SK-N-MC (cell line): ENCODE results near the gene TFEB.

Experiments
- DNase-seq: peaks from one replicate; pipeline ENCODE4 v3.0.0-alpha.2; 2011; ENCODE audit warnings: low read depth, low spot score
- H3K27ac ChIP-seq: fragments of 200-600 bp; sonication (generic); 2 replicates; pipeline ENCODE4 v1.5.1; 2016; ENCODE audit warnings: mixed run types
- H3K36me3 ChIP-seq: fragments of 200-600 bp; sonication (generic); 2 replicates; pipeline ENCODE4 v1.6.1; 2017; ENCODE audit warnings: antibody characterized with exemption, low read length, mixed read lengths; ENCODE audit not compliant: insufficient read depth
- H3K4me3 ChIP-seq: fragments of 200-600 bp; sonication (generic); 2 replicates; pipeline ENCODE4 v1.5.1; 2016
- H3K9ac ChIP-seq: fragments of 200-600 bp; sonication (generic); 2 replicates; pipeline ENCODE4 v1.8.0; 2017; ENCODE audit warnings: mixed run types, mixed read lengths; ENCODE audit not compliant: insufficient read length
- H3K9me3 ChIP-seq: fragments of 200-600 bp; sonication (generic); 2 replicates; pipeline ENCODE4 v1.6.1; 2017; ENCODE audit warnings: low read depth, mild to moderate bottlenecking, antibody characterized with exemption, low read length, moderate library complexity, mixed read lengths
- EZH2 ChIP-seq: fragments of 200-600 bp; sonication (generic); IDR thresholded peaks from one replicate; pipeline ENCODE4 v1.6.1; 2017; ENCODE audit warnings: antibody characterized with exemption
- FOXP2 ChIP-seq: optimal IDR thresholded peaks from 2 replicates; pipeline ENCODE3; 2011; ENCODE audit warnings: mild to moderate bottlenecking, moderate library complexity; ENCODE audit not compliant: insufficient read depth; ENCODE audit errors: extremely low read length, control extremely low read depth
- POLR2AphosphoS5 ChIP-seq: IDR thresholded peaks from 2 replicates; pipeline ENCODE4 v1.6.1; 2012; ENCODE audit warnings: mild to moderate bottlenecking, low read depth, low read length, borderline replicate concordance

The TFEB gene

DNA sequence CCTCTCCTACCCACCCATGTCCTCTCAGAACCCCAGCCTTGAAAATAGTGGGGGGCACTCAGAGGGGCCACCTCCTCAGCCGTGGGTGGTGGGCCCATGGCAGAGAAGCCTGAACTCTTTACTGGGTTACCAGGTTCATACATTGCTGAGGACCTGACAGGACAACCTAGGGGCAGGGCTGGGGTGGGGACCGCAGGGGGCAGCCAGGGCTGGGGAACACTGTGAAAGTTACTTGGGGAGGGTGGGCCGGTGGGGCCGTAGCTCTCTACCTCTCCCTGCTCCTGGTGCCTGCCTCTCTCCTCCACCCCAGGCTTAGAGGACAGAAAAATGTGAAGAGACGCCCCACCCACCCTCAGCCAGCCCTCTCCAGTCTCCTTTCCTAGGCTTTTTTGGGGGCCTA, 81.7 kb downstream of the TFEB start:
- TF ChIP-seq POLR2AphosphoS5 = no peak; the same call in none of the 2 replicates
- TF ChIP-seq FOXP2 = no peak
- TF ChIP-seq EZH2 = no peak
- no peak for DNase-seq
- Histone ChIP-seq H3K4me3 (no peak overlapping the region; the same call in 1 of the 2 replicates), H3K27ac (peak overlapping the region; percentile 97), H3K9ac (no peak overlapping the region), H3K9me3 (no peaks in the 10 kb centered on the region), H3K36me3 (peaks cover 62% of the 10 kb centered on the region)

DNA sequence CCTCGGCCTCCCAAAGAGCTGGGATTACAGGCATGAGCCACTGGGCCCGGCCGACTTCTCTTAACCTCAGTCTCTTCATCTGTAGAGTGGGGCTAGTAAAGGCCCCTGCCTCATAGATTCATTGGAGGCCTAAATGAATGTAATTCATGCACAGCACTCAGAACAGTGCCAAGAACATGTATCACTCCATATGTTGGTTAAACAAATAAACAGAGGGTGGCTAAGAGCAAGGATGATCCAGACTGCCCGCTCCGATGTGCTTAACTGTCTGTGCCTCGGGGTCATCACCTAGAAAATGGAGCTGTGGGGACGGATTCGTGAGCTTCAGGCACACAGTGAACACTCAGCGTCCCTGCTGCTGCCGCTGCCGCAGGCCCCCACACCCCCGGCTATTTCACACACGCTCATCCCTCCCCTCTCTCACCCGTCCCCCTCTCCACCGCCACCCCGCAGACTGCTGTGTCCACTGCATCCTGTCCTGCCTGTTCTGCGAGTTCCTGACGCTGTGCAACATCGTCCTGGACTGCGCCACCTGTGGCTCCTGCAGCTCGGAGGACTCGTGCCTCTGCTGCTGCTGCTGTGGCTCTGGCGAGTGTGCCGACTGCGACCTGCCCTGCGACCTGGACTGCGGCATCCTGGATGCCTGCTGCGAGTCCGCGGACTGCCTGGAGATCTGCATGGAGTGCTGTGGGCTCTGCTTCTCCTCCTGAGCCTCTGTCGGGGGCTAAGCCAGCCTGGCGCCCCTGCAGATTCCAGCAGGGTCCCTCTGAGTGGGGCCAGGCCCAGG, 82.3 kb downstream of the TFEB start:
- TF ChIP-seq POLR2AphosphoS5 = no peak
- Histone ChIP-seq H3K27ac (peak overlapping the region; percentile 97), H3K9me3 (no peaks in the 10 kb centered on the region), H3K4me3 (no peak overlapping the region; the same call in 1 of the 2 replicates), H3K36me3 (peaks cover 68% of the 10 kb centered on the region), H3K9ac (no peak overlapping the region)
- DNase-seq = no peak

DNA sequence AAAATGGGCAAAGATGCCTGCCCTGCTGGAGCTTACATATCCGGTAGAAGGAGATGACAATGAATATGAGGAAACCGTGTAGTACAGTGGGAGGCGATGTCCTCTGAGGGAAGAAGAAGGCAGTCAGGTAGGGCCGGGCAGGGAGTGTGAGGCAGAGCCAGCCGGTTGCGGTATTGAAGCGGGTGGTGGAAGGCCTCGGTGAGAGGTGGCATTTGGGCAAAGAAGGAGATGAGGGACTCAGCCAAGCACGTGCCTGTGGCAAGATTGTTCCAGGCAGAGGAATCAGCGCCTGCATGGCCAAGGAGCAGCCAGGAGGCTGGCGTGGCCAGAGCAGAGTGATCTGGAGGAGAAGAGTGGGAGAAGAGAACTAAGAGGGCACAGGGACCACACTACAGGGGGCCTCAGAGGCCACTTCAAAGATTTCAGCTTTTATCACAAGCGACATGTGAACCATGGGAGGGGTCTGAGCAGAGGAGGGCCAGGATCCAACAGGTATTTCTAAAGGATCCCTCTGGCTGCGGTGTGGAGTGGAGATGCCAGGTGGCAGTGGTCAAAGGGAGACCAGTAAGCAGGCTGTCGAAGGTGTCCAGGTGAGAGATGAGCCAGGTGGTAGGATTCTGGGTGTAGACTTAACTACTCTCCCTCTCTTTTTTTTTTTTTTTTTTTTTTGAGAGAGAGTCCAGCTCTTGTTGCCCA, 83.3 kb downstream of the TFEB start:
- TF ChIP-seq FOXP2 (no peak), POLR2AphosphoS5 (peak; percentile 36; the same call in 1 of the 2 replicates), EZH2 (no peak)
- Histone ChIP-seq H3K9me3 (no peaks in the 10 kb centered on the region), H3K27ac (peak overlapping the region; percentile 74), H3K36me3 (peaks cover 77% of the 10 kb centered on the region), H3K9ac (no peak overlapping the region), H3K4me3 (no peak overlapping the region)
- no peak for DNase-seq

DNA sequence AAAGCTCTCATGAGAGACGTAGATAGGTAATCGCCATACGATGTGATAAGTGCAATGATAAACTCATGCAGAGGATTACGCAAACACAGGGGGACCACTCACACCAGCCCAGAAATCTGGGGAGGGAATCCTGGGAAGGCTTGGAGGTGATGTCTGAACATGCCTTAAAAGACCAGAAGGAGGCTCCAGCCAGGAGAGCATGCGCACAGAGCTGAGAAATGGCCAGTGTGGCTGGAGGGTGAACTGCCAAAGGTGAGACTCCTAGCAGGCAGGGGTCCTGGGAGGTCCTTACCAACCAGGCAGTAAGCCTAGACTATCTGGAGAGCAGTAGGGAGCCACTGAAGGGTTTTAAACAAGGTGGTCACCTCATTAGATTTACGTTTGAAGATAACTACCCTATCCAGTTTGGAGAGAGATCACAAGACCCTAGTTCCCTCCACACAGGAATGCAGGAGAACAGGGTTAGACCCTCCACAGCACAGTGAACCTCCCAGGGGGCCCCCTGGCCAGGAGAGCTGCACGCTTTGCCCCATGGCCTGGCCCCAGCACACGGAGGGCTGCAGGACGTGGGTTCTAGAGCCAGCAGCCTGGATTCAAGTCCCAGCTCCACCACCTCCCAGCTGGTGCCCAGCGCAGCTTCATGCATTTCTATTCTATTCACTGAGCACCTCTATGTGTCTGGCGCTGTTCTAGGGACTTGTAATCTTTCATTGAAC, 84.0 kb downstream of the TFEB start:
- peak overlapping the region; percentile 74 for H3K27ac ChIP-seq
- peaks cover 84% of the 10 kb centered on the region for H3K36me3 ChIP-seq
- H3K4me3 ChIP-seq = no peak overlapping the region
- H3K9ac ChIP-seq = no peak overlapping the region
- H3K9me3 ChIP-seq = no peaks in the 10 kb centered on the region
- DNase-seq = no peak
- TF ChIP-seq FOXP2 = no peak
- TF ChIP-seq EZH2 = no peak
- TF ChIP-seq POLR2AphosphoS5 = no peak

DNA sequence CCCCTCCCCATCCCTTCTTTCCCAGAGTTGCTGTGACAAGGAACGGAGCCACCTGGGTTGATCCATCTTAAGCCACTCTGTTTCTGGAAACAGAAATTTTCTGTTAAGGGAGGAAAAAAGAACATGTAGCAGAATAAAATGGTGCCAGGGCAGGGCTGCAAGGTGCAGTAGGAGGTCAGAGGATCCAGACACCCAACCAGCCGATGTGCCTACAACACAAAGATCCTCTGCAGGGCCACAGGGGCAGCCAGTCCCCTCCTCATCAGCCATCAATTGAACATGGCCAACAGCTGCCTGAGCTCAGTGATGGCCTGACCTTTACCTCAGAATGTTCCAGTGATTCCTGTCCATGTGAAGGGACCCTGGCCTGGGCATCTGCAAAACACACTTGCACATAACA, 85.3 kb downstream of the TFEB start:
- no peak for DNase-seq
- no peak overlapping the region for H3K9ac ChIP-seq
- H3K27ac ChIP-seq = peak overlapping the region; percentile 86
- H3K9me3 ChIP-seq = no peaks in the 10 kb centered on the region
- TF ChIP-seq POLR2AphosphoS5 = no peak
- peaks cover 95% of the 10 kb centered on the region for H3K36me3 ChIP-seq
- no peak overlapping the region for H3K4me3 ChIP-seq

DNA sequence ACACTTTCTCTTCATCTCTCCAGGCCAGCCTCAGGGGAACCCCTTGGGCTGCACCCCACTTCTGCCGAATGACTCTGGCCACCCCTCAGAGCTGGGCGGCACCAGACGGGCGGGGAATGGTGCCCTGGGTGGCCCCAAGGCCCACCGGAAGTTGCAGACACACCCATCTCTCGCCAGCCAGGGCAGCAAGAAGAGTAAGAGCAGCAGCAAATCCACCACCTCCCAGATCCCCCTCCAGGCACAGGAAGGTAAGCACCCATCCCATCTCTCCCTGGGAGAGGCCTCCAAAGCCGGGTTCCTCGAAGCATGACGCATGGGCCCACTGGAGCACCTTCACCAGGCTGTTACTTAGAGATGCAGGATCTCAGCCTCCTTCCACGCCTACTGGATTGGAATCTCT, 85.8 kb downstream of the TFEB start:
- TF ChIP-seq FOXP2 (no peak), POLR2AphosphoS5 (no peak), EZH2 (no peak)
- Histone ChIP-seq H3K36me3 (peaks cover 96% of the 10 kb centered on the region), H3K9ac (no peak overlapping the region), H3K4me3 (no peak overlapping the region; the same call in 1 of the 2 replicates), H3K9me3 (no peaks in the 10 kb centered on the region), H3K27ac (peak overlapping the region; percentile 86)
- no peak for DNase-seq

DNA sequence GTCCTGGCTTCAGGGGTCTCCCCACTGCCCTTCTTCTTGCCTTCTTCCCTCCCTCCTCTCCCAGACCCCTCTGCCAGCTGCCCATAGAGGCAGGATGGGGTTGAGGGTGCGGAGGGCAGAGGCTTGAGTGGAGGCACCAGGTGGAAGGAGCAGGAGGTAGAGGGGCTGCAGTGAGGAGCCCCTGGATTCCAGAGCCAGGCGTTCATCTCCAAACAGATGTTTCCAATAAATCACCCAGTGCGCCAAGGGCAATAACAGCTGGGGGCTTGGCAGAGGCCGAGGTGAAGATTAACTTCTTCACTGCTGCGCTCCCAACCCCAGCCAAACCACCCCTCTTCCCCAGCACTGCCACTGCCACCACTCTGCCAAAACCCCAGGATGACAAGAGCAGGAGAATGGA, 86.5 kb downstream of the TFEB start:
- Histone ChIP-seq H3K36me3 (peaks cover 94% of the 10 kb centered on the region), H3K9me3 (no peaks in the 10 kb centered on the region), H3K9ac (no peak overlapping the region), H3K27ac (peak overlapping the region; percentile 86), H3K4me3 (peak overlapping the region; percentile 37; the same call in 1 of the 2 replicates)
- TF ChIP-seq FOXP2 = no peak
- TF ChIP-seq POLR2AphosphoS5 = peak; percentile 55; the same call in 1 of the 2 replicates
- DNase-seq = no peak

DNA sequence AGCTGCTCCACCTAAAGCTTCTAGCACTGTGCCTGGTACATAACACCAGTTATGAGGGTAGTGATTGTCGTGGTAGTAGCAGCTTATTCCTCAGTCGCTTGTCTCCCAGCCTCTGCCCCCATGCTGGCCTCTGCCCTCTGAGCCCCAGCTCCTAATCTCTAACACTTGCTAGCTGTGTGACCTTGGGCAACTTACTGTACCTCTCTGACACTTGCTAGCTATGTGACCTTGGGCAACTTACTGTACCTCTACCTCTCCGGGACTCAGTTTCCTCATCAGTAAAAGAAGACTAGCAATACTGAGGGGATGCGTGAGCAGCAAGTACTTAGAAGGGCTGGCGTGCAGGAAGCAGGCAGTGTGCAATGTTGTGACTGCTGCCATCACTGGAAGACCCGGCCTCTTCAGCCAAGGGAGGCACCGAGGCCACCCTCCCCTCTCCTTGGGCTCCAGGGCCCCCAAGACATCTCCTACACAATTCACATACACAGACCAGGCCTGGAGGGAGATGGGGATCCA, 87.3 kb downstream of the TFEB start:
- DNase-seq = no peak
- Histone ChIP-seq H3K9me3 (no peaks in the 10 kb centered on the region), H3K27ac (peak overlapping the region; percentile 86), H3K9ac (peak overlapping the region; percentile 10), H3K4me3 (peak overlapping the region; percentile 37), H3K36me3 (peaks cover 87% of the 10 kb centered on the region)
- TF ChIP-seq EZH2 = no peak
- TF ChIP-seq POLR2AphosphoS5 = no peak
- TF ChIP-seq FOXP2 = no peak
